ENCODE measurements around the gene VSIG1.
A peak's percentile ranks its signal among the peaks of the same experiment; 100 is the strongest.

Gene VSIG1

GRCh38 chrX:108064613-108065012 is 19.7 kb downstream of the VSIG1 start:
- no peak for DNase-seq

GRCh38 chrX:108068121-108068520 is 23.3 kb downstream of the VSIG1 start:
- no peak for DNase-seq

DNA sequence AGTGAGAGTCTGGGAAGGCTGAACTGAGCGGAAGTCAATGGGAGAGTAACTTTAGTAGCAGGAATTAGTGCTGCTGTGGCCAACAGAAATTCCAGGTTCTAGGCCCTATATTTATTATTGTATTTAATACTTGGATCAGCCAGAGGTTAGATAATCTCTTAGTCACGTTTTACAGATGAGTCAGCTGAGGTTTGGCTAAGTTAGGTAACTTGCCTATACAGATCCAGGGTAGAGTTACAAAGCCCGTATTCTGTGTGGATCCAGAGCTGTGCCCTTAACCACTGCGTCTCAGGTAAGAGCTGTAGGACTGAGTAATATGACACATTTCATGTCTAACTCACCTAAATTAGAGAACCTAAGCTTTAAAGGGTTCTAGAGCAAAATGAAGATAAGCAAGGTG is 26.0 kb downstream of the VSIG1 start:
- no peak for DNase-seq

DNA sequence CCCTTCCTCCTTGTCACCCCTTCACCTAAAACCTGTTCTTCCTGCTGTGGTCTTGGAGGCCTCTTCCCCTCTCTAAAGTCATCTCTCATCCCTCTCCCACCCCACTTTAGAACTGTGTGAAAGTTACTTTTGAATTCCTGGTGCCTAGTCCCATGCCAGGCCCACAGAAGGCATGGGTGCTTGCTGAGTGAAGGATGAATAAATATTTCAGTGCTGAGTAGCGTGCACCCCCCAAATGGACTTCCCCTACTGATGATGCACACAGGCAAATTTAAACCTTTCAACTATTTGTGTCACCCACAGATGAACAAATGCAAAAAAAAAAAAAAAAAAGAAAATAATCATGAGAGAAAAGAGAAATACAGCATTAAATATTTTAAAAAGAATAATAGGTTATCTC is 26.7 kb downstream of the VSIG1 start:
- no peak for DNase-seq

DNA sequence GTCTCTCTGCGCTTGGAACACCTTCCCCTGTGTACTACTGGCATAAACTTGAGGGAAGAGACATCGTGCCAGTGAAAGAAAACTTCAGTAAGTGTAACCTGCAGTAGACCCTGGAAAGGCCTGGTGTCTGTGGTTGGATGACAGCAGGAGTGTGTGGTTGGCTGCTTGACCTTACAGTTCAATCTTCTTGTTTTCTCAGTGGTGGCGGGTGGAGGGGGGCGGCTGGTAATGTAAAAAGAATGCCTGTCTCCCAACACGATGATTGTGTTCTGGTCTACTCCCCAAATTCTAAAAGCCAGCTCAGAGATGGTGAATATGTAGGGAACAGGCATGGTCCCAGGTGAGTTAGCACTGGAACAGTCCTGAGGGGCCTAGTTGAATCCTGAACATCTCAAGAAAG is 27.9 kb downstream of the VSIG1 start:
- DNase-seq = no peak

- no peak for DNase-seq
Observed at GRCh38 chrX:108081110-108081509, 36.2 kb downstream of the VSIG1 start.

- DNase-seq = no peak
Observed at GRCh38 chrX:108087792-108088191, 42.9 kb downstream of the VSIG1 start.

DNA sequence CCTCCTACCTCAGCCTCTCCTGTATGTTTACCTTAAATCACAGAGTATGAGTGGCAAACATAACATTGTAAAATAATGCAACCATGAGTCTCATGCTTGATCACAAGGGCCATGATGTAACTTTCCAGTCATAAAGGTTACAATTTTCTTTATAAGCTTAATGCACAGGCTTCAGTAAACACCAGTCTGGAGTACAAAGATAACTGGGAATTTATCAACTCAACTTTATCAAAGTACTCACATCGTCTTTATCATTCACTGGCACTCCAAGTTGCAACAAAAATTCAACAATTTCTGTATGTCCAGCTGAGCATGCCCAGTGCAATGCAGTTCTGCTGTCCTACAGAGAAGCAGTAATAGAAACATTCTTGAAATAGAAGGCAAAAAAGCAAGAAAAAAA is 43.6 kb downstream of the VSIG1 start:
- DNase-seq = peak; percentile 30

GRCh38 chrX:108090491-108091263 is 45.8 kb downstream of the VSIG1 start:
- peak; percentile 7 for DNase-seq

DNA sequence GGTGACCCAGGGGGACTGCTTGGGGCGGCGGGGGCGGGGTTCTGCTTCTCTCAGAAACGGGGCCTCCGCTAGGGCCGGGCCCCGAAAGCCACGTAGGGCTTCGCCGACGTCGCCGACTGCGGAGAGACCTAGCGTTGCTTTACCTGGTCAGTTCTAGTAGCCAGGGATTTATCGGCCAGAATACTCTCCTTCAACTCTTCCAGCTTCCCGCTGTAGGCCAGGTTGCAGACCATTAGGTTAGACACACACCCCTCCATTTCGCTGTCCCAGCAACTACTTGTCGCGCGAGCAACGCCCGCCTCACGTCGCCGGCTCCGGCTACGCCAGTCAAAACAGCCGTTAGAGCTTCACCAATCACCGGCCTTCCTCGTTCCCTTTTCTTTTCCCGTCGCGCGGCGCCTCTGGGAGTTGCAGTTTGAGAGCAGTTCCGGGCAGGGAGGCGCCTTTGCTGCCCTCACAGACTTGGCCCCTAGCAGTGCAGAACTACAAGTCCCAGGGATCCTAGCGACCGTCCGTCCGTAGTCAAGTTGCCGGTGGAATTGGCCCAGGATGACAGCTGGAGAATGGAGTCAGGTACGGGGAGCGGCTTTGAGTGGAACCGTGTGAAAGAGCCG is 46.5 kb downstream of the VSIG1 start, which contains the start of the genes ATG4A and PSMD10:
Gene ATG4A (plus strand): TSS at position 515 of the 614 bp plus-strand sequence. CDS start 49 bp downstream, at position 564.
Gene PSMD10 (minus strand): TSS at position 279 of the 614 bp plus-strand sequence. CDS start 22 bp downstream, at position 257.
- peak; percentile 97 for DNase-seq

- DNase-seq = no peak
Observed at GRCh38 chrX:108091878-108092291, 47.0 kb downstream of the VSIG1 start.

DNA sequence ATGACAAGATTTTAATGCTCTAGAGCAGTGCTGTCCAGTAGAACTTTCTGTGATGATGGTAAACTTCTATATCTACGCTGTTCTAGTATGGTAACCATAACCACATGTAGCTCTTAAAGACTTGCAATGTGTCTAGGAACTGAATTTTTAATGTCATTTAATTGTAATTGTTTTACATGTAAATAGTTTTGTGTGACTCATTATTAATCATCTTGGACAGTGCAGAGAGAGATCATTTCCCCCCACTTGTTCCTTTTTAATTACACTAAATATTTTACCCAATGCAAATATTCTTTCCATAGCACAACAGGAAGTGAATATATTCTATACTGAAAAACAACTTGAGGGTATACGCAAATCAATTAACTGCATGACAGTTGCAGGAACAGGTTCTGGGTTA is 52.5 kb downstream of the VSIG1 start:
- no peak for DNase-seq

- DNase-seq = no peak
Observed at GRCh38 chrX:108105473-108105872, 60.6 kb downstream of the VSIG1 start.

DNA sequence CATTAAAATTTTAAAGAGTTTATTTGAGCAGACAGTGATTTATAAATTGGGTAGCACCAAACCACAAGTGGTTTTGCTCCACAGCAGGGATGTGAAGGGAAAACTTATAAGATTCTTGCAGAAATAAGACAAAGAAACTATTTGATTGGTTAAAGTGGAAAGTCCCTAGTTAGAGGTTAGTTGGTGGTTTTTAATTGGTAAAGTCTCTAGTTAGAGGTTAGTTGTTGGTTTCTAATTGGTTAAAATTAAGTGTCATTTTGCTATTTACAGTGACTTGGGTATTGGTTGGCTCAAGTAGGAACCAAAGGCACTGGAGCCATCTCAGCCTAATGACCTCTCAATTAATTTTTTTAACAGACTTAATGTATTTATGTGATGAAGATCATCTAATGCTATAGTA is 69.7 kb downstream of the VSIG1 start:
- no peak for DNase-seq

GRCh38 chrX:108117988-108118387 is 73.1 kb downstream of the VSIG1 start:
- no peak for DNase-seq

GRCh38 chrX:108121291-108121690 is 76.4 kb downstream of the VSIG1 start:
- DNase-seq = no peak

DNA sequence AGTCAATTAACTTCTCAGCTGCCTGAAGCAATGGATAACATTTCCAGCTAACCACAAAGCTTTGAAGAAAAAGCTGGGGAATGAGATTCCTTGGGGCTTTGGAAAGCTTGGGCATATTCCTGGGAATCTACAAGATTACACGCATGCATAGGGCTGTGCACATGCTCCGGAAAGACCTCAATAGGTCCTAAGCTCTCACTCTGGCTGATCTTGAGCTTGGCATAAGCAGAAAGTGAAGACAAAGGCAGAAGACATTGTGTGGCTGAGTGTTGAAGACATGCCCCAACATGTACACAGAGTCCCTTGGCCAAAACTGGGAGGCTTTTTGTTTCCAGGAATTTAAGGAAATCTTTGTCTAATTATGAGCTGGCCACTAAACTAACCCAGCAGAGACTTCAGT is 77.9 kb downstream of the VSIG1 start:
- DNase-seq = no peak

GRCh38 chrX:108123591-108124366 is 78.9 kb downstream of the VSIG1 start:
- DNase-seq = no peak

DNA sequence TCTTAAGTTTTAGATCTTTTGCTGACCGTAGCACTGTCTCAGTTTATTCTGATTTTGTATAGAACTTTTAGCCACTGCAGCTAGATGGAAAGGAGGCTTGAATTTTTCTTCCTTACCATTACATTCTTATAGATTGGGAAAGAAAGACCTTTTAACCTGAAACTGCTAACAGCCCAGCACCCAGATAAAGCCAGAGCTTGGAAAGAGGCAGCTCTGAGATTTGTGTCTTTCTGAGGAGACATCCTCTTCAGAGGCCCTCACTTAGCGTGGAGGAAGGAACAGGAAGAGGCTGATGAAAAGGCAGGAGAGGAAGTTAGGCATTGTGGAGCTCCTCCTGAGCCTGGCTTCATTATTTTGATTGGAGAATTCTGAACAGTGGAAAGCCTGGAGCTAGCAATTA is 81.8 kb downstream of the VSIG1 start:
- DNase-seq = no peak

DNA sequence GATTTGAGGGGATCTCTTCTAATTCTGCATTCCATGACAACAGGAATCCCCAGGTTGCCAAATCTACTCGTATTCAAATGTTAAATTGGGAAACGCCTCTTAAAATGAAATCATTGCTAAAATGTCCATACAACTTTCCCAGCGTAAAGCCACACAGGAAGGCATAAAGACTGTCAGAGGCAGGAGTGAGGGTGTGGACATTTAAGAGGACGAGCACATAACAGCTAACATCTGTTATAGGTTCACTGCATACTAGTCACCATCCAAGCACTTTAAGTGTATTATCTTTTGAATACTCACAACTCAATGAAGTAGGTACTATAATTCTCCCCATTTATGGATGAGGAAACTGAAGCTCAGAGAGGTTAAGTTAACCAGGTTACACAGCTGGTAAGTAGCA is 82.3 kb downstream of the VSIG1 start:
- no peak for DNase-seq

All from hematopoietic multipotent progenitor cell treated with erythropoietin and hydrocortisone succinate and interleukin-3 and kit ligand, for 4 days (in vitro differentiated cells).